Tibial artery (tissue), 4 donors: ENCODE results near the gene RASL12.
"Not testable (repeated sequence)": the region's sequence is repeated elsewhere in the genome, so short reads cannot be mapped to it uniquely, and the experiment has no call there.

Experiments used
- DNase-seq, 2 donors: peaks; one replicate each; pipeline ENCODE4 v3.0.0-alpha.2; 2019
- H3K27ac ChIP-seq, 2 donors: fragments of 200-600 bp; sonication (generic) in 1 of 2; 1 replicate in 1 of 2; 2 replicates in 1 of 2; pipeline ENCODE4 v1.5.1; 2018 to 2019; ENCODE audit warnings: mild to moderate bottlenecking in 1 of 2
- H3K27me3 ChIP-seq, 2 donors: fragments of 200-600 bp; sonication (generic) in 1 of 2; one replicate each; pipeline versions ENCODE4 v1.5.1 to v1.6.0; 2016 to 2019
- H3K36me3 ChIP-seq, 3 donors: fragments of 200-600 bp; sonication (generic) in 2 of 3; one replicate each; pipeline ENCODE4 v1.5.1; 2016 to 2019; ENCODE audit warnings: mild to moderate bottlenecking in 2 of 3
- H3K4me1 ChIP-seq, 4 donors: fragments of 200-600 bp; sonication (generic) in 2 of 4; 1 replicate in 3 of 4; 2 replicates in 1 of 4; pipeline ENCODE4 v1.5.1; 2016 to 2019
- H3K4me3 ChIP-seq, 2 donors: fragments of 200-600 bp; sonication (generic) in 1 of 2; 1 replicate in 1 of 2; 2 replicates in 1 of 2; pipeline ENCODE4 v1.5.1; 2018 to 2019; ENCODE audit warnings: mild to moderate bottlenecking in 2 of 2
- H3K9me3 ChIP-seq, 3 donors: fragments of 200-600 bp; sonication (generic) in 1 of 3; one replicate each; pipeline ENCODE4 v1.5.1; 2016 to 2019
- CTCF ChIP-seq, 2 experiments: fragments of 200-600 bp in 1 of 2; fragments of 450-650 bp in 1 of 2; IDR thresholded peaks; one replicate each; pipeline ENCODE4 v1.5.1; 2017 to 2019; ENCODE audit warnings: antibody characterized with exemption in 2 of 2, mild to moderate bottlenecking in 1 of 2, moderate library complexity in 1 of 2
- intact Hi-C: fragments of 100-400 bp; cut with DNase I; formaldehyde crosslinking; loops from one replicate; pipeline ENCODE4 v1.15.0; 2023; ENCODE audit warnings: low total_unique reads

RASL12 gene

GRCh38 chr15:65094294-65094995 is 26.7 kb upstream of the RASL12 start:
- peak in 1 of 2 donors; percentile 93 for DNase-seq
- intact Hi-C loops, result no loop called here
- peaks cover 7 to 75% (median 54%) of the 10 kb centered on the region in 4 donors for H3K4me1 ChIP-seq

GRCh38 chr15:65093793-65094170 is 26.0 kb upstream of the RASL12 start:
- DNase-seq, result peak in 1 of 2 donors; percentile 58
- Histone ChIP-seq H3K36me3 (peaks cover 8 to 20% (median 16%) of the 10 kb centered on the region in 3 donors), H3K27ac (peak overlapping the region; percentile 95 to 96), H3K4me1 (peaks cover 7 to 81% (median 61%) of the 10 kb centered on the region in 4 donors)
- intact Hi-C loops, H3K4me3 ChIP-seq, H3K9me3 ChIP-seq, H3K27me3 ChIP-seq: not testable (repeated sequence)

More at GRCh38 chr15:65094294-65094995, 26.7 kb upstream of the RASL12 start:
- Histone ChIP-seq H3K27me3 (no peaks in the 10 kb centered on the region), H3K27ac (peak overlapping the region; percentile 95 to 96), H3K36me3 (peaks cover 14 to 27% (median 23%) of the 10 kb centered on the region in 3 donors), H3K4me3 (no peak overlapping the region), H3K9me3 (no peaks in the 10 kb centered on the region)
- TF ChIP-seq CTCF (IDR thresholded peaks at IDR 0.05), result no peak

- Histone ChIP-seq H3K9me3 (no peaks in the 10 kb centered on the region), H3K27ac (peak overlapping the region; percentile 95 to 96)
- DNase-seq, result peak in 1 of 2 donors; percentile 78
Observed at GRCh38 chr15:65092911-65093792, 25.4 kb upstream of the RASL12 start.

GRCh38 chr15:65091946-65092770 is 24.4 kb upstream of the RASL12 start:
- H3K4me1 ChIP-seq, result peaks cover 7 to 94% (median 75%) of the 10 kb centered on the region in 4 donors
- peak in 1 of 2 donors; percentile 67 for DNase-seq
- H3K27me3 ChIP-seq, result no peaks in the 10 kb centered on the region
- intact Hi-C loops, result no loop called here
- peaks cover 0 to 4% (median 1%) of the 10 kb centered on the region in 3 donors for H3K36me3 ChIP-seq
- no peak for TF ChIP-seq CTCF (IDR thresholded peaks at IDR 0.05)
- H3K9me3 ChIP-seq, result no peaks in the 10 kb centered on the region
- peak overlapping the region; percentile 95 to 96 for H3K27ac ChIP-seq
- no peak overlapping the region for H3K4me3 ChIP-seq

More at GRCh38 chr15:65092911-65093792, 25.4 kb upstream of the RASL12 start:
- no peak for TF ChIP-seq CTCF (IDR thresholded peaks at IDR 0.05)
- Histone ChIP-seq H3K4me3 (no peak overlapping the region), H3K4me1 (peaks cover 7 to 86% (median 67%) of the 10 kb centered on the region in 4 donors), H3K27me3 (no peaks in the 10 kb centered on the region), H3K36me3 (peaks cover 1 to 14% (median 11%) of the 10 kb centered on the region in 3 donors)
- intact Hi-C loops, result no loop called here

- no peak for TF ChIP-seq CTCF (IDR thresholded peaks at IDR 0.05)
Observed at GRCh38 chr15:65089206-65089824, 21.5 kb upstream of the RASL12 start.

More at GRCh38 chr15:65089206-65089824, 21.5 kb upstream of the RASL12 start:
- no peaks in the 10 kb centered on the region for H3K36me3 ChIP-seq
- H3K4me3 ChIP-seq, result no peak overlapping the region
- no peaks in the 10 kb centered on the region for H3K9me3 ChIP-seq
- DNase-seq, result peak in 1 of 2 donors; percentile 80
- intact Hi-C loops, result no loop called here
- no peaks in the 10 kb centered on the region for H3K27me3 ChIP-seq
- H3K27ac ChIP-seq, result peak overlapping the region; percentile 95 to 96
- peaks cover under 1 to 97% (median 83%) of the 10 kb centered on the region in 4 donors for H3K4me1 ChIP-seq
